Fibroblast of gingiva (primary cell): ENCODE data around the gene SMC4.

ENCODE experiments used
- DNase-seq: peaks from one replicate; pipeline ENCODE4 v3.0.0-alpha.2; 2011; ENCODE audit warnings: low read depth

Gene SMC4

GRCh38 chr3:160477750-160478149, 78.3 kb downstream of the SMC4 start:
- no peak for DNase-seq

GRCh38 chr3:160478338-160478737, 78.9 kb downstream of the SMC4 start:
- DNase-seq: peak; percentile 54

GRCh38 chr3:160479376-160479775, 79.9 kb downstream of the SMC4 start:
- no peak for DNase-seq

- DNase-seq: no peak
Measured at GRCh38 chr3:160480931-160481330, 81.5 kb downstream of the SMC4 start.

GRCh38 chr3:160481856-160482255, 82.4 kb downstream of the SMC4 start:
- DNase-seq: no peak

GRCh38 chr3:160482796-160483195, 83.3 kb downstream of the SMC4 start:
- DNase-seq: no peak
